Omental fat pad (tissue), 4 donors: ENCODE measurements around the gene TUFM. TPM values are rescaled to one million over a fixed set of nuclear protein-coding genes. Genes with fewer than 3 reads are reported as not detected.

Experiments used
- ATAC-seq: fragments of 150-250 bp; one replicate; pipeline ENCODE4 v1.9.1; 2016; ENCODE audit warnings: mild to moderate bottlenecking, moderate library complexity; ENCODE audit not compliant: low FRiP score
- DNase-seq: peaks from one replicate; pipeline ENCODE4 v3.0.0-alpha.2; 2019; ENCODE audit warnings: low spot score
- total RNA-seq, 4 donors: library from RNA; depleted of rRNA; stranded (reverse); fragments of >200 nt; gene quantifications; one replicate each; pipeline ENCODE4 v1.1.0, GENCODE V29; 2016
- TF ChIP-seq, protein P1 (sequence below), 3 donors: fragments of 450-650 bp; IDR thresholded peaks; one replicate each; pipeline ENCODE4 v1.5.1; 2016 to 2017; ENCODE audit warnings: antibody characterized with exemption in 3 of 3, mild to moderate bottlenecking in 3 of 3, moderate library complexity in 2 of 3

TUFM gene
- total RNA-seq, 4 donors from 2014 or later: 93.2 to 133 (median 103) TPM

DNA sequence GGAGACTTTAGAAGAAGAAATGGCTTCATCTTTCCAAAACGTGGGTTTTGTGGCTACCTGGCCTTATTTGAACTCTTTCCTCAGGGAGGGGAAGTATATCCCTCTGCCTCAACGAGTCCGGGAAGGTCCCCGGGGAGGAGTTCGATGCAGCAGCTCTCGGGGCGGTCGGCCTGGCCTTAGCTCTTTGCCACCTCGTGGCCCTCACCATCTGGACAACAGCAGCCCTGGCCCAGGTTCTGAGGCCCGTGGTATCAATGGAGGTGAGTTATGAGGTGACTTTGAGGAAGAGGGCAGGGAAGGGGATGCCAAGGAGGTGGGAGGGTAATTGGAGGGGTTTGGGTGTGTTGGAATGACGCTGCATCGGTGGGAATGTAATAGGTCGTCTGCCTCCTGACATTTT, 15.6 kb downstream of the TUFM start:
- TF ChIP-seq, protein P1, sequence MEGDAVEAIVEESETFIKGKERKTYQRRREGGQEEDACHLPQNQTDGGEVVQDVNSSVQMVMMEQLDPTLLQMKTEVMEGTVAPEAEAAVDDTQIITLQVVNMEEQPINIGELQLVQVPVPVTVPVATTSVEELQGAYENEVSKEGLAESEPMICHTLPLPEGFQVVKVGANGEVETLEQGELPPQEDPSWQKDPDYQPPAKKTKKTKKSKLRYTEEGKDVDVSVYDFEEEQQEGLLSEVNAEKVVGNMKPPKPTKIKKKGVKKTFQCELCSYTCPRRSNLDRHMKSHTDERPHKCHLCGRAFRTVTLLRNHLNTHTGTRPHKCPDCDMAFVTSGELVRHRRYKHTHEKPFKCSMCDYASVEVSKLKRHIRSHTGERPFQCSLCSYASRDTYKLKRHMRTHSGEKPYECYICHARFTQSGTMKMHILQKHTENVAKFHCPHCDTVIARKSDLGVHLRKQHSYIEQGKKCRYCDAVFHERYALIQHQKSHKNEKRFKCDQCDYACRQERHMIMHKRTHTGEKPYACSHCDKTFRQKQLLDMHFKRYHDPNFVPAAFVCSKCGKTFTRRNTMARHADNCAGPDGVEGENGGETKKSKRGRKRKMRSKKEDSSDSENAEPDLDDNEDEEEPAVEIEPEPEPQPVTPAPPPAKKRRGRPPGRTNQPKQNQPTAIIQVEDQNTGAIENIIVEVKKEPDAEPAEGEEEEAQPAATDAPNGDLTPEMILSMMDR (IDR thresholded peaks at IDR 0.05): no peak
- no peak for ATAC-seq

DNA sequence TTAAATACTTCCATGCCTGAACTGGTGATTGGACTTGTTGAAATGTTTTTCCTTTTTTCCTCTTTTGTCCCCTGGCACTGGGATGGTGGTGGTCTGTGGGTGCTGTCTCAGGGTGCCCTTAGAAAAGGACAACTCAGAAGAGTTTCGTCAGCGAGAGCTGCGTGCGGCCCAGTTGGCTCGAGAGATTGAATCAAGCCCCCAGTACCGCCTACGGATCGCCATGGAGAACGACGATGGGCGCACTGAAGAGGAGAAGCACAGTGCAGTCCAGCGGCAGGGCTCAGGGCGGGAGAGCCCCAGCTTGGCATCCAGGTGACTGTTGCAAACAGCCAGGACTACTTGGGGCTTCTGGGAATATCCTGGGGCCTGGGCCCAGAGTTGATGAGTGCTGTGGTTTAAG, 16.4 kb downstream of the TUFM start:
- TF ChIP-seq, protein P1 (IDR thresholded peaks at IDR 0.05): no peak
- no peak for DNase-seq
- no peak for ATAC-seq

More for the DNA sequence above, 15.6 kb downstream of the TUFM start:
- no peak for DNase-seq

DNA sequence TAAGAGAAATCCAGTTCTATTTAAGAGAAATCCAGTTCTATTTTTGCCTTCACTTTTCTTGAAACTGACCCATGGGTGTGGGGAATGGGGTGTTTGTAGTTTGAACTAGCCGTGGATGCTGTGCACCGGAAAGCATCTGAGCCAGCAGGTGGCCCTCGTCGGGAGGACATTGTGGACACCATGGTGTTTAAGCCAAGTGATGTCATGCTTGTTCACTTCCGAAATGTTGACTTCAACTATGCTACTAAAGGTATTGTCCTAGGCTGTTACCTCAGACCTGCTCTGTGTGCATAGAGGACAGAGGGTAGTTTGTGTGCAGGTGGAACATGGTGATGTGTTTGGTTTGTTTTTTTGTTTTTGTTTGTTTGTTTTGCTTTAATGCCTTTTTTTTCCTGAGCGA, 20.0 kb downstream of the TUFM start:
- DNase-seq (no peak), ATAC-seq (no peak)
- TF ChIP-seq, protein P1 (IDR thresholded peaks at IDR 0.05): no peak

GRCh38 chr16:28824717-28824973, 21.5 kb downstream of the TUFM start:
- DNase-seq (no peak), ATAC-seq (no peak)
- TF ChIP-seq, protein P1 (IDR thresholded peaks at IDR 0.05): no peak

GRCh38 chr16:28823873-28824716, 22.1 kb downstream of the TUFM start:
- DNase-seq: peak; percentile 84
- TF ChIP-seq, protein P1 (IDR thresholded peaks at IDR 0.05): no peak
- ATAC-seq: peak; percentile 96

DNA sequence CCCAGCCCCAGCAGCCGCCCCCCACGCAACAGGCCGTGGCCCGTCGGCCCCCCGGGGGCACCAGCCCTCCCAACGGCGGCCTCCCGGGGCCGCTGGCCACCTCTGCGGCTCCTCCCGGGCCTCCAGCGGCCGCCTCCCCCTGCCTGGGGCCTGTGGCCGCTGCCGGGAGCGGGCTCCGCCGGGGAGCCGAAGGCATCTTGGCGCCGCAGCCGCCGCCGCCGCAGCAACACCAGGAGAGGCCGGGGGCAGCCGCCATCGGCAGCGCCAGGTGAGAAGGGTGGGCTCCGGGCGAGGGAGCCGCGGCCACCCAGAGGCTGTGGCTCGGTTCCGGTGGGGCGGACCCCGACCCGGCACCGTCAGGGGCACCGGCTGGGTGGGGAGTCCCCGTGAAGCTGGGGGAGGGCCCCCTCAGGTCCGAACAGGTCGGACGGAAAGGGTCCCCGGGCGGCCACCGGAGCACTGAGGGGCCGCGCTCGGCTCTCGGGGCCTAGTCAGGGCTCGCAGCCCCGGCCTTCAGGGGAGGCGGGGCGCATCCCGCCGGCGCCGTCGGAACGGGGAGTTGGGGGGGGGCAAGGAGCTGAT, 22.8 kb downstream of the TUFM start:
- TF ChIP-seq, protein P1 (IDR thresholded peaks at IDR 0.05): no peak
- DNase-seq (no peak), ATAC-seq (no peak)
